Uterus (tissue), 2 donors: ENCODE measurements around the gene HOTAIR.

Experiments
- POLR2A ChIP-seq, 2 donors: fragments of 450-650 bp; IDR thresholded peaks; one replicate each; pipeline ENCODE4 v1.6.1; 2016; ENCODE audit warnings: antibody characterized with exemption in 2 of 2, mild to moderate bottlenecking in 1 of 2, moderate library complexity in 1 of 2
- TF ChIP-seq, protein P1 (sequence below), 4 experiments: fragments of 200-600 bp in 2 of 4; fragments of 450-650 bp in 2 of 4; sonication (generic) in 2 of 4; IDR thresholded peaks; one replicate each; pipeline ENCODE4 v1.5.1; 2016 to 2019; ENCODE audit warnings: antibody characterized with exemption in 4 of 4, mild to moderate bottlenecking in 2 of 4, moderate library complexity in 1 of 4

DNA sequence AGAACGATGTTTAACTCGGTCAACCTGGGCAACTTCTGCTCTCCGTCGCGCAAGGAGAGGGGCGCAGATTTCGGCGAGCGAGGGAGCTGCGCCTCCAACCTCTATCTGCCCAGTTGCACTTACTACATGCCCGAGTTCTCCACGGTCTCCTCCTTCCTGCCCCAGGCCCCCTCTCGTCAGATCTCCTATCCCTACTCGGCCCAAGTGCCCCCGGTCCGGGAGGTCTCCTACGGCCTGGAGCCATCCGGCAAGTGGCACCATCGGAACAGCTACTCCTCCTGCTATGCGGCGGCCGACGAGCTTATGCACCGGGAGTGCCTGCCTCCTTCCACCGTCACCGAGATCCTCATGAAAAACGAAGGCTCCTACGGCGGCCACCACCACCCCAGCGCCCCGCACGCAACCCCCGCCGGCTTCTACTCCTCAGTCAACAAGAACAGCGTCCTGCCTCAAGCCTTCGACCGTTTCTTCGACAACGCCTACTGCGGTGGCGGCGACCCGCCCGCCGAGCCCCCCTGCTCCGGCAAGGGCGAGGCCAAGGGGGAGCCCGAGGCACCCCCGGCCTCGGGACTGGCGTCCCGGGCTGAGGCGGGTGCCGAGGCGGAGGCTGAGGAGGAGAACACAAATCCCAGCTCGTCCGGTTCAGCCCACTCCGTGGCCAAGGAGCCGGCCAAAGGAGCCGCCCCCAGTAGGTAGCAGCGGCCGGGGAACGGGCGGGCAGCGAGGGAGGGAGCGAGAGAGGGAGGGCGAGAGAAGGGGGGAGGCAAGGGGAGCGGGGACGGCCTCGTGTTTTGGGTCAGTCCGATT lies 1.3 kb downstream of the HOTAIR start:
- TF ChIP-seq, protein P1, sequence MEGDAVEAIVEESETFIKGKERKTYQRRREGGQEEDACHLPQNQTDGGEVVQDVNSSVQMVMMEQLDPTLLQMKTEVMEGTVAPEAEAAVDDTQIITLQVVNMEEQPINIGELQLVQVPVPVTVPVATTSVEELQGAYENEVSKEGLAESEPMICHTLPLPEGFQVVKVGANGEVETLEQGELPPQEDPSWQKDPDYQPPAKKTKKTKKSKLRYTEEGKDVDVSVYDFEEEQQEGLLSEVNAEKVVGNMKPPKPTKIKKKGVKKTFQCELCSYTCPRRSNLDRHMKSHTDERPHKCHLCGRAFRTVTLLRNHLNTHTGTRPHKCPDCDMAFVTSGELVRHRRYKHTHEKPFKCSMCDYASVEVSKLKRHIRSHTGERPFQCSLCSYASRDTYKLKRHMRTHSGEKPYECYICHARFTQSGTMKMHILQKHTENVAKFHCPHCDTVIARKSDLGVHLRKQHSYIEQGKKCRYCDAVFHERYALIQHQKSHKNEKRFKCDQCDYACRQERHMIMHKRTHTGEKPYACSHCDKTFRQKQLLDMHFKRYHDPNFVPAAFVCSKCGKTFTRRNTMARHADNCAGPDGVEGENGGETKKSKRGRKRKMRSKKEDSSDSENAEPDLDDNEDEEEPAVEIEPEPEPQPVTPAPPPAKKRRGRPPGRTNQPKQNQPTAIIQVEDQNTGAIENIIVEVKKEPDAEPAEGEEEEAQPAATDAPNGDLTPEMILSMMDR (IDR thresholded peaks at IDR 0.05): no peak
- TF ChIP-seq POLR2A (IDR thresholded peaks at IDR 0.05): peak in 1 of 2 donors; percentile 34
